Osteoblast (primary cell): Measurements from ENCODE around the gene ZGRF1. TPM values are rescaled to one million over a fixed set of nuclear protein-coding genes. Genes with fewer than 3 reads are reported as not detected.

Experiments used
- DNase-seq: peaks from one replicate; pipeline ENCODE4 v3.0.0; 2011; ENCODE audit warnings: low spot score, mixed read lengths; ENCODE audit not compliant: insufficient read length; ENCODE audit errors: missing footprints
- H2AFZ ChIP-seq: 2 replicates; pipeline ENCODE4 v1.6.0; 2011; ENCODE audit warnings: mild to moderate bottlenecking, low read length
- H3K27ac ChIP-seq: 2 replicates; pipeline ENCODE4 v1.5.1; 2011; ENCODE audit warnings: mild to moderate bottlenecking, low read depth, low read length, moderate library complexity
- H3K27me3 ChIP-seq: 2 replicates; pipeline ENCODE4 v1.6.0; 2012; ENCODE audit warnings: mild to moderate bottlenecking, control low read depth, inconsistent platforms, low read length, moderate library complexity; ENCODE audit not compliant: insufficient read depth
- H3K36me3 ChIP-seq: 2 replicates; pipeline ENCODE4 v1.5.1; 2011; ENCODE audit warnings: mild to moderate bottlenecking, low read length, control low read depth, moderate library complexity; ENCODE audit not compliant: insufficient read depth
- H3K4me1 ChIP-seq: 2 replicates; pipeline ENCODE4 v1.5.1; 2011; ENCODE audit warnings: mild to moderate bottlenecking, low read length, control low read depth, moderate library complexity; ENCODE audit not compliant: insufficient read depth
- H3K4me2 ChIP-seq: 2 replicates; pipeline ENCODE4 v1.6.0; 2011; ENCODE audit warnings: mild to moderate bottlenecking, low read length; ENCODE audit not compliant: insufficient read depth
- H3K4me3 ChIP-seq: fragments of 200-600 bp; sonication (generic); 3 replicates; pipeline ENCODE4 v1.5.1; 2012; ENCODE audit warnings: mild to moderate bottlenecking, low read length, inconsistent platforms; ENCODE audit not compliant: insufficient read depth
- H3K79me2 ChIP-seq: 2 replicates; pipeline ENCODE4 v1.6.0; 2012; ENCODE audit warnings: mild to moderate bottlenecking, low read length, control low read depth, inconsistent platforms; ENCODE audit not compliant: insufficient read depth
- H3K9me3 ChIP-seq: 2 replicates; pipeline ENCODE4 v1.5.1; 2011; ENCODE audit warnings: low read depth, low read length, control low read depth
- H4K20me1 ChIP-seq: 2 replicates; pipeline ENCODE4 v1.6.0; 2012; ENCODE audit warnings: mild to moderate bottlenecking, low read length, control low read depth; ENCODE audit not compliant: insufficient read depth
- CTCF ChIP-seq: IDR thresholded peaks from 2 replicates; pipeline ENCODE4 v1.5.1; 2011; ENCODE audit warnings: mild to moderate bottlenecking, low read depth, low read length, moderate library complexity; ENCODE audit errors: extremely low read depth
- total RNA-seq: library from RNA; depleted of rRNA; stranded (reverse); fragments of >200 nt; gene quantifications from 2 replicates; pipeline ENCODE4 v1.2.3, GENCODE V29; 2012

The ZGRF1 gene
- 5.8 and 7.1 TPM in 2 replicates for total RNA-seq

- H3K27ac ChIP-seq = peak within 1 kb of the TSS; percentile 97
- H3K79me2 ChIP-seq = peaks cover 63% of the 10 kb centered on the region
- peak within 1 kb of the TSS; percentile 99 for H2AFZ ChIP-seq
- peak within 1 kb of the TSS; percentile 85 for H3K4me3 ChIP-seq
- TF ChIP-seq CTCF = peak; percentile 86
- H3K4me2 ChIP-seq = peak within 1 kb of the TSS; percentile 97
- H3K9me3 ChIP-seq = no peaks in the 10 kb centered on the region
- peaks cover 22% of the 10 kb centered on the region for H3K4me1 ChIP-seq
- no peaks in the 10 kb centered on the region for H4K20me1 ChIP-seq
- peaks cover 3% of the 10 kb centered on the region for H3K36me3 ChIP-seq
- no peaks in the 10 kb centered on the region for H3K27me3 ChIP-seq
- DNase-seq = peak; percentile 90
Measured at GRCh38 chr4:112636688-112637551, at the start of gene ZGRF1, which contains the start of gene LARP7. TSS of gene ZGRF1 (minus strand) at chr4:112636909. CDS start at chr4:112633176, 3,733 bp downstream. TSS of gene LARP7 (plus strand) at chr4:112637143. CDS start at chr4:112644670, 7,527 bp downstream.

- no peaks in the 10 kb centered on the region for H3K4me1 ChIP-seq
Measured at GRCh38 chr4:112680996-112681395, 44.3 kb upstream of the ZGRF1 start.

GRCh38 chr4:112677519-112678091, 40.9 kb upstream of the ZGRF1 start:
- H3K79me2 ChIP-seq = no peaks in the 10 kb centered on the region

More at GRCh38 chr4:112680996-112681395, 44.3 kb upstream of the ZGRF1 start:
- H2AFZ ChIP-seq = no peak overlapping the region
- no peak overlapping the region for H3K27ac ChIP-seq
- DNase-seq = no peak
- no peak overlapping the region for H3K4me2 ChIP-seq
- H3K27me3 ChIP-seq = no peaks in the 10 kb centered on the region
- no peaks in the 10 kb centered on the region for H3K9me3 ChIP-seq
- no peaks in the 10 kb centered on the region for H3K79me2 ChIP-seq
- H3K36me3 ChIP-seq = no peaks in the 10 kb centered on the region
- TF ChIP-seq CTCF = no peak
- no peaks in the 10 kb centered on the region for H4K20me1 ChIP-seq
- no peak overlapping the region for H3K4me3 ChIP-seq

More at GRCh38 chr4:112677519-112678091, 40.9 kb upstream of the ZGRF1 start:
- Histone ChIP-seq H3K27me3 (no peaks in the 10 kb centered on the region), H3K4me1 (no peaks in the 10 kb centered on the region), H3K4me3 (no peak overlapping the region), H3K9me3 (no peaks in the 10 kb centered on the region), H4K20me1 (no peaks in the 10 kb centered on the region), H2AFZ (no peak overlapping the region), H3K36me3 (no peaks in the 10 kb centered on the region), H3K27ac (no peak overlapping the region), H3K4me2 (no peak overlapping the region)
- no peak for DNase-seq
- no peak for TF ChIP-seq CTCF
